ENCODE measurements around the gene TGM6.

The TGM6 gene

DNA sequence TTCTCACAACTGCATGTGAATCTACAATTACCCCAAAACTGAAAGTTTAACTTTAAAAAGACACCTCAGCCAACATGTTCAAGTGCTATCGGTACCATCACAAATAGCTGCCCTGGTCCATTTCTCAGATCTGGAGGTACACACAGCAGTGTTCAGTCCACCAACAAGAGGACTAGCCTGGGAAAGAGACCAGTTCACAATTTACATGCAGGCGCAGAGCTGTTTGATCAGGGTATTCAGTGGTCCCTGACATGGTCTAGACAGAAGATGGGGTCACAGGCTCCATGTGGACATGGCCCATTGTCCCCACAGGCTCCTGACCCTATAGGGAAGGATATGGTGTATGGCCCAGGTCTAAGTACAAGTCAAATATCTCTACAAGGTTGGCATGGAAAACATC lies 15.6 kb upstream of the TGM6 start:
- DNase-seq: no peak

DNA sequence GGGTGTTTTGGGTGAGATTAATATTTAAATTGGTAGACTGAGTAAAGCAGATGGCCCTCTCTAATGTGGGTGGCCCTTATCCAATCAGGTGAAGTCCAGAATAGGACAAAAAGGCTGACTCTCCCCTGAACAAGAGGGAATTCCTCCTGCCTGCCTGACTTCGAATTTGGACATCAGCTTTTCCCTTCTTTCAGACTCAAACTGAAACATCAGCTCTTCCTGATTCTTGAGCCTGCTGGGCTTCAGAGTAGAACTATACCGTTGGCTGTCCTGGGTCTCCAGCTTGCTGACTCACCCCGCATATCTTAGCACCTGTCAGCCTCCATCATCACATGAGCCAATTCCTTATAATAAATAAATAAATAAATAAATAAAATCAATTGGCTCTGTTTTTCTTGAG lies 15.0 kb upstream of the TGM6 start:
- DNase-seq: no peak

DNA sequence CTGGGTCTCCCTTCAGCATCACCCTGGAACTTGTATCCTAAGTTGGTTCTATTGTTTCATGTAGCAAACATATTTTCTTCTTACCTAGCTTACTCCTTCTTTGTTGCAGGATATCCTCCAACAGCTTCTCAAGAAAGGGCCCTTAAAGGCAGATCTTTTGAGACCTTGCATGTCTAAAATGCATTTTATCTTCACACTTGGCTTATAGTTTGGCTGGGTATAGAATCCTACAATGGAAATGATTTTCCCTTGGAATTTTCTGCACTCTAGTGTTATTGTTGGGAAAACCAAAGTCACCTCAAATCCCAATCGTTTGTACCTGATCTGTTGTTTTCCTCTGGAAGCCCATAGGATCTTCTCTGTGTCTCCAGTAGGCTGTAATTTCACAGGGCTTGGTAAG lies 12.1 kb upstream of the TGM6 start:
- no peak for DNase-seq

DNA sequence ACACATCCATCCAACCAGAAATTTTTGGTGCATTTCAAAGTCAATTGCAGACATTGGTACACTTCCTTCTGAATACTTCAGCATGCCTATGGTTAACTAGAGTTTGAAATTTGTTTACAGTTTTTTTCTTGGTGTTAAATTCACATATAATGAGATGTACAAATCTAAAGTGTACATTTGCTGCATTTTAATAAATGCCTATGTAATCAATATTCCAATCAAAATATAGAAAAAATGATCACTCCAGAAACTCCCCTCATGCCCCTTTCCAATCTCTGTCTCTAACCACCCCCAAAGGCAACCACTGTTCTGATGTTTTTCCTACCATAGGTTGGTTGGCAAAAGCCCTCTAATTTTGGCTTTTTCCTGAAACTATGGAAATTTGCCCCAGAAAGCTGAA lies 7.6 kb upstream of the TGM6 start:
- no peak for DNase-seq

DNA sequence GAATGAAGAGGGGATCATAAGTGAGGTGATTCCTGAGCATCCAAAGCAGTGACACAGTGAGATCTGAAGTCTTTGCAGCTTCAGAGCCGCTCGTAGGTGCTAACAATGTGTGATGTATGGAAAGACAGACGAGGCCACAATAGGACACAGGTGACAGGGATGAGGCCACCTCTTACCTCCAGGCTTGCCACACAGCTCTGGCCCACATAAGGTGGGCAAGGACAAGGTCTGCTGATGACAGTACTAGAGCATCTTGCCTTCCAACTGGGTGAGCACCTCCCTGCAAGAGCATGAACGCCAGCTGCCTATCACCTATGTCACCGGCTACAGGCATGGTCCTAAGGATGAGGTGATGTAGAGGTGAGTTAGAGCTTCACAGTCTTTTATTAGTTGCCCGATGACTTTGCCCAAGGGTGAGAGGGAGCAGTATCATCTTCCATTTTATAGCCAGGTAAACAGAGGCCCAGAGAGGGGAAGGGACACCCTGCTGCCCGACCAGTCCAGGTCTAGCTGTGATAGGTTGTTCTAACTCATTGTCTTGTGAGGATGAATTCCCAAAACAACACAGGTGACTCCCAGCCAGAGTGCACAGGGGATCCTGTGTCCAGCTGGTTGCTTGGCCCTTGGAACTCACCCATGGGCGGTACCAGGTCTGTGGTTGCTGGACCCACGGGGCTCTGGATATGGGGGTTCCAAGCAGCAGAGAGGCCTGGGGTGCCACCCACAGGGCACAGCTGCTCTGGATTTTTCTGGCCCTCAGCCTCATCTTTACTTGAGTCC lies 6.2 kb upstream of the TGM6 start:
- no peak for DNase-seq

DNA sequence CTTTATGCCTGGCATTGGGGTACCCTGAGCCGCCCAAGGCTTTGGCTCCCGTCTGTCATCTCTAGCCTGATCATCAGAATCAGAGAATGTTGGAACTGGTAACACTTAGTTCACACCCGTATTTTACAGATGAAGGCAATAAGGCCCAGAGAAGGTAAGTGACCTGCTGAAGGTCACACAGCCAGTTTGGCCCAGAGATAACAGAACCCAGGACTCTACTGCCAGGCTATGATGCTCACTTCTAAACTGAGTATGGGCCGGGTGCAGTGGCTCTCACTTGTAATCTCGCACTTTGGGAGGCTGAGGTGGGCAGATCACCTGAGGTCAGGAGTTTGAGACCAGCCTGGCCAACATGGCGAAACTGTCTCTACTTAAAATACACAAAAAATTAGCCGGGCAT lies 1.8 kb upstream of the TGM6 start:
- DNase-seq: no peak

DNA sequence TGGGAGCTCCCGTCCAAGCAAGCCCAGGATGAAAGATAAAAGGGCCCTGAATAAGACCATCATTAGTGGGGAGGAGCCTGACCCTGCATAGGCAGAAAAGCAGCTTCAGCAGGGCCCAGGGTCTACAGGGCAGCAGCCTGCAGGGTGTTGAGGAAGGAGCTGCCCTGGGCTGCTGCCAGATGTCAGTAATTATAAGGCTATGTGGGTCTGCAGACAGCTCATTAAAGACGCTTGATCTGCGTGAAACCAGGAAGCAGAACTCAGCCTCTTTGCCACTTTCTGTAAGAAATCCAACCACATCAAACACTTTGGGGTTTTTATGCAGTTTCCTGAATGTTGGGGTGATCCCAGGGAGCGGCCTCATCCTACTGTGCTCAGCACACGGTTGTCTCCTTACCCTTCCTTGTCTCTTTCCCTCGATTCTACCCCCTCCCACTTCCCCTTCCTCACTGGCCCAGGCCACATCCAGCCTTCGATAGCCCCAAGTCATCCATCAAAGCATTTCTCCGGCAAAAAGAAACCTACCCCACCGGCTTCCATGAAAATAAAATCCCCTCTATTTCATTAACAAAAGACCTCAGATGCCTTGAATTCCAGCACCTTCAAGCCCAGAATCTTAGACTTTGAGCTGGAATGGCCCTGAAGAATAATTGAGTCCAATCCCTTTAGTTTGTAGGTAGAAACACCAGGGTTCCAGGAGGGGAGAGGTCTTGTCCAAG lies 1.0 kb upstream of the TGM6 start:
- no peak for DNase-seq

DNA sequence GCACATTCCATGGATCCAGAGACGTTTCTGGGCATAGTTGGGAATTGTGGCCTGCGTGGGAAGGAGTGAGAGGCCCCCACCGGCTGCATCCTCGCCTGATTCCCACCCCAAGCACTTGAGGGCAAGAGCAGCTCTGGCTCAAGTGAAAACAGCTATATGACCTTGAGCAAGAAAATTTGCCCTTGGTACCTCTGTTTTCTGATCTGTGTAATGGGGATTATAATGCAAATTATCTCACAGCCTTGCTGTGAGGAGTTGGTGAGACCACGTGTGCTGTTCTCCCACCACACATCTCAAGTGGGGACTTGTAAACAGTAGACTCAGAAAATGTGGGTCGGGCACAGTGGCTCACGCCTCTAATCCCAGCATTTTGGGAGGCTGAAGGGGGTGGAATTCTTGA lies 602 bp downstream of the TGM6 start:
- DNase-seq: no peak

DNA sequence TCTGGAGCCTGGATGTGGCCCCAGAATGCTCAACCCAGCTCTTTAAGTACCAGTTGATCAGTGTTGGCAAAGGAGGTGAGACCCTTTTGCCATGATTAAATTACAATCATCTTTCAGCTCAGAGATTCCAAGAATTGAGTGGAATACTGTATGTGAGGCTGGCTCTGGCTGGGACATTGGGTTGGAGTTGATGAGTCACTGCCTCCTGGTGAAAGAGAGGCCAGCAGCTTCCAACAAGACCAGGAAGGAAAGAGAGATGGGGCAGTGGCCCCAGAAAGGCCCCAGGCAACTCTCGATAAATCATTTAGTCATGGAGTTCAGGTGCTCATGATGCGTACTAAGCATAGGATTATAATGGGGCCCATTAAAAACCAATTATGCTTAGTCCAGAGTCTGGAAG lies 2.1 kb downstream of the TGM6 start:
- no peak for DNase-seq

DNA sequence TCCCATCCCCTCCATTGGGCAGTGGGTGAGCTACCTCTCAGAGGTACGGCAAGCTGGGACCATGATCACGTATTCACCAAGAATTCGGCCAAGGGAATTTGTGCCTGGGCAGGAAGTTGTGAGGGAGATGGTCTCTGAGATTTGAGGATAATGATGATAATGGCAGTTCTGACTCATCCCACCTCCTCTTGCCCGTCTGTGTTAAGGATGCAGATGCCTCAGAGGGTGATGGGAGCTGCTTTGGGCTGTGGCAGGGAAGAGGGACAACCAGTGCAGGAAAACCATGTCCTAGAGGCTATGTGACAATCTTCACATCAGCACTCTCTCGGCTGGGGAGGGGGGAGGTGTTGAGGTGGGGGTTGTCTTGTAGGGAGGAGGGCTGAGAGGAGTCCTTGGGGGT lies 4.3 kb downstream of the TGM6 start:
- no peak for DNase-seq

DNA sequence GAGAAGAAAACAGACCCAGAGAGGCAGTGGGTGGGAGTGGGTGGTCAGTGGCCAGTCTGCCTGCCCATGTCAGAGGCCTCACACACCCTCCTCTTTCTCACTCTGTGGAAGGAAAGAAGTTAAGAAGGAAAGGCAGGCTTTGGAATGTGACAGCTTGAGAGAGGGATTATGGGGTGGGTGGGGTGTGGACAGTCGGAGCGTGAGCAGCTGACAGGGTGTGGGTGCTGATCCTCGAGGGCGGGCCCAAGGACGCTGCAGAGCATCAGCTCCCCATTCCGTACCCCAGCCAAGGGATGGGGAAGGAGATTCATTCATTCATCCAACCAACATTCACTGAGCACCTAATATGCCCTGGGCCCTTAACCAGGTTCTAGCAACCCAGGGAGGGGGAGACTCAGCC lies 4.8 kb downstream of the TGM6 start:
- DNase-seq: no peak

DNA sequence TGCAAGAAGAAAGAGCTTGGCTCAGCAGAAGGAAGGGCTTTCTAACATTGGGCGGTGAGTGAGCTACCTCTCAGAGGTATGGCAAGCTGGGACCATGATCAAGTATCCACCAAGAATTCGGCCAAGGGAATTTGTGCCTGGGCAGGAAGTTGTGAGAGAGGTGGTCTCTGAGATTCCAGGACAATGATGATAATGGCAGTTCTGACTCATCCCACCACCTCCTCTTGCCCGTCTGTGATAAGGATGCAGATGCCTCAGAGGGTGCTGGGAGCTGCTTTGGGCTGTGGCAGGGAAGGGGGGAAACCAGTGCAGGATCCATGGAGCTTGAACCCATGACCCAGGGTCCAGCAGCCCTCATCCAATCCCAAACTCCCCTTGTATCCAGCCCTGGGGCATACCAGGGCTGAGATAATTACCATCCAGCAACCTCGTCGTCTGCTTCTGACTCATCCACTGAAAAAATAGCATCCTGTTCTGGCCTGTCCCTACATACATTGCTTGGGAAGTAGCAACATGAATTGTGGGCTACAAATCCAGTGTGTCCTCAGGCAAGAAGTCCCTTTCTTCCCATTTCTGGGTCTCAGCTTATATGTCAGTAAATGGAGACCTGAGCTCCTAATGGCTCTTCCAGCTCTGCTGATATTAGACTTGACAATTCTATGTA lies 5.9 kb downstream of the TGM6 start:
- no peak for DNase-seq

DNA sequence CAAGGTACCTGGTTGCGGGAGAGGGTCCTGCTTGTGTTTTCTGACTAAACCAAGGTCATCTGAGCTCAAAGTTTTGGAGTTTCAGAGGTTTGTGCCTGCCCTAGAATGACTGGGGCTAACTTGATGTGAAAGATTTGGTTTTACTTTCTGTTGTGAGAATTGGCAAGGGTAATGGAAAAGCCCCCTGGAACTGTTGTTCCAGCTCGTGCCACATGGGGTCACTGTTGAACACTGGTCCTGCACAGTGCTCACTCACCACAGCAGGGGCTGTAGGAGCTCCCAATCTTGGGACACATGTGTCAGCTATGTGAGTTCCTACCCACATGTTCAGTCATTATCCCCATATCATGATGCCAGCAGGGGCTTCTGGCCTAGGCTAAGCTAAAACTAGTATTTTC lies 6.5 kb downstream of the TGM6 start:
- peak; percentile 60 for DNase-seq

DNA sequence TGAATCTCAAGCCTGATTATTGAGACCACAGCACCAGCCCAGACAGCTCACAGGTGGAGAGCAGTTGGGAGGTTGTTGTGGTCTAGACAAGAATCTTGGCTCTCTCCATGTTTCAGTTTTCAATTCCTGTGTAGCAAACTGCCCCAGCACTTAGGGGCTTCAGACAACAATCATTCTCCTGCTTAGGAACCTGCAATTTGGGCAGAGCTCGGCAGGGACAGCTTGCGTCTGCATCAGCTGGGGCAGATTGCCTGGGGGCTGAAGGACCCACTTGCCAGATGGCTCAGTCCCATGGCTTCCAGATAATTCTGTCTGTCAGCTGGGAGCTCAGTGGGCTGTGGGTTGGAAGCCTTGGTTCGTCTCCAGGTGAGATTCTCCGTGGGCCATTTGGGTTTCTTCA lies 6.9 kb downstream of the TGM6 start:
- no peak for DNase-seq

DNA sequence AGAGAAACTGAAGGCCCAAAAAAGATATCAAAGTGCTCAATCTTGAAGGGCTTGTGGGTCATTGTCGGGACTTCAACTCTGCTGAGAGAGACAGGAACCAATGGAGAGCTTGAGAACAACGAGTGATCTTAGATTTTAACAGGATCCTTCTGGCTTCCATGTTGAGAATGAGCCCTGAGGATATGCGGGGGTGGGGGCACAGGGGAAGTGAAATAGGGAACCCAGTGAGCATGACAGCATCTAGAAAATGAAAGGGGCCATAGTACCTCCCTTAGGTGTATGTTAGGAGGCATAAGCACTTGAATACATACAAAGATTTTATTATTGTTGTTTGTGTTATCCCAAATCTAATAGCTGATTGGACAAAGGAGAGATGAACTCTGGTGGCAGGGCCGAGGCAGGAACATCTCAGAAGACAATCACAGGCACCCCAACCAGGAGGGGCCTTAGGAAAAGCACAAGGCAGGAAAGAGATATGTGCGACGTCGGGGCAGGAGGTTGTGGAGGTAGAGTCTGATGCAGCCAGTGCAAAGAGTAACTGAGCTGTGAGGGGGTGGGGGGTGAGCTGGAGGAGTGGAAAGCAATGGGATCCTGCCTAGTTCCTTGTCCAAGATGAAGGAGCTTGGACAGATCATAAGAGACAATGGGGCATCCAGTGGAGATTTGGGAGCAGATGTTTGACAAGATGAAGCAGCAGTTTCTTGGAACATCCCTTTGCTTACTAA lies 10.4 kb downstream of the TGM6 start:
- DNase-seq: no peak

DNA sequence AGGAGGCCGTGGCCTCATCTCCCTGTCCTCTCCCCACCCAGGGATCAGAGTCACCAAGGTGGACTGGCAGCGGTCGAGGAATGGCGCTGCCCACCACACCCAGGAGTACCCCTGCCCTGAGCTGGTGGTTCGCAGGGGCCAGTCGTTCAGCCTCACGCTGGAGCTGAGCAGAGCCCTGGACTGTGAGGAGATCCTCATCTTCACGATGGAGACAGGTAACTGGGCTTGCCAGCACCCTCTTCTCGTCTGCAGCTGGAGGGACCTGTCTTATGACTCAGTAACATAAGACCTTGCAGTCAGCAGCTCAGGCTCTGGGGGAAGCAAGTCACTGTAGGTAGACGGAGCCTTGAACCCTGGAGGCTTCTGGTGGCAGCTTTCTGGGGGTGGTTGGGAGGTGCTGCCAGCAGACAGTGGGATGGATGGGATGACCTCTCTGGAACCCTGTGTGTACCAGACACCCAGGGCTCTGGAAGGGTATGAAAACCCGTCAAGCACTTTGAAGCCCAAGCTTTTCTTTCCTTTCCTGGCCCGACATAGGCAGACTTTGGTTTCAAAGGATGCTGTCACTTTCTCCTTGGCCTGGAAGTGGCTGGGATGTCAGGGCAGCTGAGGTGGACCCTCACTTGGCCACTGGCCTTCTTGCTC lies 13.8 kb downstream of the TGM6 start:
- DNase-seq: no peak

DNA sequence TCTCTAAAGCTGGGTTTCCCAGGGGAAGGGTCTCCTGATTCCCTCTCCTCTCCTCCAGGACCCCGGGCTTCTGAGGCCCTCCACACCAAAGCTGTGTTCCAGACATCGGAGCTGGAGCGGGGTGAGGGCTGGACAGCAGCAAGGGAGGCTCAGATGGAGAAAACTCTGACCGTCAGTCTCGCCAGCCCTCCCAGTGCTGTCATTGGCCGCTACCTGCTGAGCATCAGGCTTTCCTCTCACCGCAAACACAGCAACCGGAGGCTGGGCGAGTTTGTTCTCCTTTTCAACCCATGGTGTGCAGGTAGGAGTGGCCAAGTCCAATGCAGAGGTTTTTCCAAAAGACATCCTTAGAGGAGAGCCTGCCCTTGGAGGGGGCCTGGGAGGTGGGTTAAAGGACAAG lies 14.4 kb downstream of the TGM6 start:
- DNase-seq: no peak

DNA sequence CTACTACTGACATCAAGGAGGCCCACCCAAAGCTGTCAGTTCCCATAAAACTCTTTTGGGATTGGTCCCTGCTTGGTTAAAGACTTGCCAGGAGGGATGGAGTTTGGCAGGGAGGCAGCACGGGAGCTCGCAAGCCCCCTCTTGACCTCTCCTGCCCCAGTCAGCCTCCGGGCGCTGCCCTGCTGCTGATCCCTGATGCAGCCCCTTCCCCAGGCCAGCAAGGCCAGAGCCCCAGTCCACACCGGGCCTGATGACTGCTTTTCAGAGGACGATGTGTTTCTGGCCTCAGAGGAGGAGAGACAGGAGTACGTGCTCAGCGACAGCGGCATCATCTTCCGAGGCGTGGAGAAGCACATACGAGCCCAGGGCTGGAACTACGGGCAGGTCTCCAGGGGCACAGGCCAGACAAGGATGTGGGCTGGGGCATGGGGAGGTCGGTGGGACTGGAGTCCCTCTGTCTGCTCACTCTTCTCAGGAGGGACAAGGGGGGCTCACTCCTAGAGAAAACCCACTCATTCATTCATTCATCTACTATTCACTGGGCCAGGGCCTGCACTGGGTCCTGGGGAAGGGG lies 15.6 kb downstream of the TGM6 start:
- DNase-seq: no peak

DNA sequence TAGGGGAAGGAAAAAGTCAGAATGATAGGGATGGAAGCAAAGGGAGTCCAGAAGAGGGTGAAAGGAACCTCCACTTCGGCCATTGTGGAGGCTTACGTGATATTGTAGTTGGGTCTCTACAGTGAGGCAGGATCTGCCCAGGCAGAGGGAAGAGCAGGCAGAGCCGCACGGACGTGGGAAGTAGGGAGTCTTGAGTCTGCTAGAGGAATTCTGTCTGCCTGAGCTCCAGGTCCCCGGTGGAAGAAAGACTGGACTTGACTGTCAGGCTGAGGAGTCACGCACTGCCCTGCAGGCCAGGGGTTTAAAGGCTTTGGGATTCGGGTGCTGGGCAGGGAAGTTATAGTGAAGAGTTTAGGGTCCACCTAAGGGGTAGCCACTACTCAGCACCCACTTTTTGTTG lies 16.4 kb downstream of the TGM6 start:
- no peak for DNase-seq

DNA sequence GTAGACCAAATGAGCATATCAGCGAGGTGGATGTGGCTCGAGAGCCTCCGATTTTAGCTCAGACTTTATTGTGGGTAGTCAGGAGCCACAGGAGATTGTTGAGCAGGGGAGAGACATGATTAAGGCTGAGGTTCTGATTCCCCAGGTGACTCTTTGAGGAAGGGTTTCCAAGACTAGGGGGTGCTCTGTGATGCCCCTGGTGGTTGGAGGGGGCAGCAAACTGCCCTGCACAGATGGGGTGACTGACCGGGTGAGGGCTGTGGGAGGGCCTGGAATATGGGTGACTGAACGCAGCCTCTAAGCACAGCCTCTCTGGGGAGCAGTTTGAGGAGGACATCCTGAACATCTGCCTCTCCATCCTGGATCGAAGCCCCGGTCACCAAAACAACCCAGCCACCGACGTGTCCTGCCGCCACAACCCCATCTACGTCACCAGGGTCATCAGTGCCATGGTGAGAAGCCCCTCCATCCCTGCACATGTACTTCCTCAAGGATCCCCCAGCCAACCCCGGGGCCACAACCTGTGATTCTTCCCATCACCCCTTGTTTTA lies 17.0 kb downstream of the TGM6 start:
- no peak for DNase-seq

DNA sequence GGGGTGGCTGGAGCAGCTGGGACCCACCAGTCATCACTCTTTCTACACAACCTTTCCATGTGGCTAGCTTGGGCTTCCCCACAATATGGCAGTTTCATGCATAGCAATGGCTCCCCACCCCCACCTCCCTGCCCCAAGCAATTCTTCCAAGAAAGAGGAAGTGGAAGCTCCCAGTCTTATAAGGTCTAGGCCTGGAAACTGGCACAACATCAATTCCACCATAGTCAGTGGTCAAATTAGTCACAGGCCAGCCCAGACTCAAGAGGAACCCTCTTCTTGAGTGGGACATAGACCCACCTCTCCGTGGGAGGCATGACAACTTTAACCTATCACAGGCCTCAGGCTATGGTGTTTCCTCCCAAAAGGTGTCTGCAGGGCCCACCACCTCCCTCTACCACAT lies 17.7 kb downstream of the TGM6 start:
- DNase-seq: no peak

DNA sequence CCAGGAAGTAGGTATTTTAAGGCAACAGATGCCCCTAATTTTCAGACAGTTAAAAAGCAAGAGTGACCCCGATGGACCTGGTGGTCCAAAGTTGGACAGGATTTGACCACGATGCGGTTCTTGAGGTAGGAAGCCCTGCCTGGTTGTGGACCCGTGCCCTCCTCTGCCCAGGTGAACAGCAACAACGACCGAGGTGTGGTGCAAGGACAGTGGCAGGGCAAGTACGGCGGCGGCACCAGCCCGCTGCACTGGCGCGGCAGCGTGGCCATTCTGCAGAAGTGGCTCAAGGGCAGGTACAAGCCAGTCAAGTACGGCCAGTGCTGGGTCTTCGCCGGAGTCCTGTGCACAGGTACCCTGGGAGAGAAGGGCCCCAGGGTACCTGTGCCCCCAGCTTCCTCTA lies 18.7 kb downstream of the TGM6 start:
- no peak for DNase-seq

Data from stimulated activated CD4-positive, alpha-beta T cell treated with anti-CD3 and anti-CD28 coated beads, Interleukin-4, amount 100 ng/mL, for 1 hour (primary cell).